ENCODE data around the gene HOXA13. TPM values are rescaled to one million over a fixed set of nuclear protein-coding genes. Genes with fewer than 3 reads are reported as not detected.
A peak's percentile ranks its signal among the peaks of the same experiment; 100 is the strongest.

HOXA13 gene
- total RNA-seq, 1 donor from 2014 or later = under 0.01 TPM

DNA sequence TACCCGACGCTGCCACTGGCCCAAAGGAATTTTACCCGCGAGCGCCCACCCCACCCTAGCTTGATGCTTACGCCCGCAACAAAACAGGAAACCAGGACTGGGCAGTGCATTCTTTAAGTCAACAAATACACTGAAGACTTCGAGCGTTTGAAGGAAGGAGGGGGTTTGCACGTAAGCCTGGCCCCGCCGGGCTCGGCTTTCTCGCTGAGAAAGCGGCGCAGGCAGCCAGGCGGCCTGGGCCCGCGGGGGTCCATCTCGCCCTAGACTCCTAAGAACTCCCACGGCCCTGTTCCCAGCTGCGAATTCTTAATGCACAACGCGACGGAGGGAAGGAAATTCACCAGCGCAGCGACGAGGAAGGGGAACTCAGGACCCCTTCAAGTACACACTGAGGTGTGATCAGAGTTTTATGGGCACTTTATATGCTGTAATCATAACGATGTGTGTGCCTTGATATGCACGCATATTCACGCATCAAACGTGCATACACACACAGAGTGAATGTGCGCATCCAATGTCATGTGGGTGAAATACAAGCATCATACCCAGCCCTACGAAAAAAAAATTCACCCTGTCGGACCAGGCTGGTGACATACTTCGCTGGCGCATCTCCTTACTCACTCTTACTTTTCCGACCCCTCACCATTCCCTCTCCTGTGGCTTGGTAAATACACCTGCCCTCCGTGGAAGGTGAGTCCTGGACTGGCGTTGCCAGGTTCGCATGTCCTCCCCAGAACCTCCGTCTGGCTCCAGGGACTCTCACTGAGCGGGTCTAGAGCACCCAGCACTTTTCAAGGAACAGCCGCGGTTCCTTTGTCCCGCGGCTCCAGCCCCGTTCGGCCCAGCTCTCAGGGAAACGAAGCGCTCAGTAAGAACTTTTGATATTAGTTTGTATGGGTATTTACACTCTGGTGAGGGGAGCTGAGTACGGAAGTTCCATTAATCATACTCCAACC, 5.7 kb upstream of the HOXA13 start:
- no peak for DNase-seq

DNA sequence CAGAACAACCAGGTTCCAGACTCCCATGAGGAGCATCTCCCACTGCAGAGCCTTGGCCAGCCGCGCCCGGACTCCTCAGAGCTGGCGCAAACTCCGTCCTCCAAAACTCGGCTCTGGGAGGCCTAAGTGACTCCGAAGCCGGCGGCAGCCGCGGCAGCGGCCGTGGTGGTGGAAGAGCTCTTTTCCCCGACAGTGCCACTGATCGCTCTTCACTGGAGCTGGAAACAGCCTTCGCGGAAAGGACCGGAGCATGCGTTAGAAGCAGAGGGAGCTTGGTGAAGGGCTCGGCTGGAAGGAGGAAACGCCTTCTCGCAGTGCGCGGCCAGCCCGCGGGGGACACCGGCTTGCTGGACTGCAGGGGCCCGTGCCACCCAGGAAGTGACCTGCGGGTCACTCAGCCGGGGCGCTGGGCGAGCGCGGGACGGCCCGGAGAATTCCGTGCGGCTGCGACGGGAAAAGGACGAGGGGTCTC, 5.0 kb upstream of the HOXA13 start:
- no peak for DNase-seq

GRCh38 chr7:27203964-27204594, 4.2 kb upstream of the HOXA13 start:
- DNase-seq = no peak

DNA sequence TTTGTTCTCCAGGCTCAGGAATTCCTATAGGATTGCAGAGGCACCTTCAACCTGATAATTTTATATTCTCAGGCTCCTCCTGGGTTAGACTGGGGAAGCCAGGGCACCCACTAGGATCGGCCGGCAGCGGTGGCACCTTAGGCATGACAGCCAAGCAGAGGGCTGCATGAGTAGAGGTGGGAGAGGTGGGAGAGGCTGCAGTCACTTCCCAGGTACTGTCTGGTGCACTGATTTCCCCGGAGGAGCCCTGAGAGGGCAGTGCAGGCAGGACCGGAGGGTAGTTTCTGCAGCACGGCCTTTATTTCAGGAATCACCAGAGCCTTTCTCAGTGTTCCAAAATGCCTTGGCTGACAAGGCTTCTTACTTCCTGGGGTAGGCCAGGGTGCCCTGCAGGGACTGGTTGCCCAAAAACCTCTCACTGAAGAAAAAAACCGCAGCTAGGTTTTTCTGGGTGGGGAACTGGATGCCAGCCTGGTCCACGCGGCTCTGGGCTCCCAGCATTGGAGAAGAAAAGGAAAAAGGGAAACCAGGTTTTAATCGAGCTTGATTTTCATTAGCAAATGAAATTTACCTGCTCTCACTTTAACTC, 3.6 kb upstream of the HOXA13 start:
- no peak for DNase-seq

- DNase-seq = no peak
These were observed 2.9 kb upstream of the HOXA13 start for GRCh38 chr7:27202862-27203134.

- DNase-seq = no peak
These were observed 2.3 kb upstream of the HOXA13 start for GRCh38 chr7:27202018-27202861.

GRCh38 chr7:27201580-27202017, 1.7 kb upstream of the HOXA13 start:
- no peak for DNase-seq

DNA sequence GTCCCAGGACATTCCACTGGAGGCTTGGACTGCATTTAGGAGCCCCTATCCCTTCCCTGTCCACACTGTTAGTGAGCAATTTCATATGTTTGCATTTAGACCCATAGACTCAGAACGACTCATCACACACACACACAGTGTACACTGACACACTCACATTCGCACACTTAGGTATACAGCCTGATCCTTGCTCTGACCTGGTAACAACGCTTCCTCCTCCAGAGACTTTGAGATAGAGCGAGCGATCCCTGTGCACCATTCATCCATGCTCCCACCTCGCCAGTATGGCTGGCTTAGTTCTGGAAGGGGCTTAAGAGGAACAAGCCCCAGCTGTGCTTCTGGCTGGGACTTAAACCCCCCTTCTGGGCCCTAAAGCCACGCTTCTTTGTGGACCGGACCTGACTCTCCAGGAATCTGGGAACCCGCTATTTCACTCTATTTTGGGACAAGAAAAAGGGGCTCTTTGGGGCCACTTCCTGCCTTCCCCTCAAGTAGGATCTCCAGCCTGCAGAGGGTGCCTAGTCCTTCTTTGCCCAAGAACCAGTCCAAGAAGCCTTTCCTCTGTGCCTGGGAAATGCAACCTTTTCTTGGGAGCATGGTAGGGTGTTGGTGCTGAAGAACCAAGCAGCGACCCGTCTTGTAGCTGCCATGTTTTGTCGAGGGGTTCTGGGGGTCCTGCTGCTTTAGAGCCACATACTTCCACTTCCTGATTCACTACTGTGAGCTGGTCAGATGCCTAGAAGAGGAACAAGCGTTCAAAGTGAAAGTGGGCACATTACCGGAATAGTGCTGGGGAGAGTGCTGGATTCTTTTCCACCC, 1.1 kb upstream of the HOXA13 start:
- no peak for DNase-seq

GRCh38 chr7:27198871-27199801, 755 bp downstream of the HOXA13 start:
- DNase-seq = peak; percentile 48

GRCh38 chr7:27198138-27198841, 1.6 kb downstream of the HOXA13 start:
- DNase-seq = no peak

DNA sequence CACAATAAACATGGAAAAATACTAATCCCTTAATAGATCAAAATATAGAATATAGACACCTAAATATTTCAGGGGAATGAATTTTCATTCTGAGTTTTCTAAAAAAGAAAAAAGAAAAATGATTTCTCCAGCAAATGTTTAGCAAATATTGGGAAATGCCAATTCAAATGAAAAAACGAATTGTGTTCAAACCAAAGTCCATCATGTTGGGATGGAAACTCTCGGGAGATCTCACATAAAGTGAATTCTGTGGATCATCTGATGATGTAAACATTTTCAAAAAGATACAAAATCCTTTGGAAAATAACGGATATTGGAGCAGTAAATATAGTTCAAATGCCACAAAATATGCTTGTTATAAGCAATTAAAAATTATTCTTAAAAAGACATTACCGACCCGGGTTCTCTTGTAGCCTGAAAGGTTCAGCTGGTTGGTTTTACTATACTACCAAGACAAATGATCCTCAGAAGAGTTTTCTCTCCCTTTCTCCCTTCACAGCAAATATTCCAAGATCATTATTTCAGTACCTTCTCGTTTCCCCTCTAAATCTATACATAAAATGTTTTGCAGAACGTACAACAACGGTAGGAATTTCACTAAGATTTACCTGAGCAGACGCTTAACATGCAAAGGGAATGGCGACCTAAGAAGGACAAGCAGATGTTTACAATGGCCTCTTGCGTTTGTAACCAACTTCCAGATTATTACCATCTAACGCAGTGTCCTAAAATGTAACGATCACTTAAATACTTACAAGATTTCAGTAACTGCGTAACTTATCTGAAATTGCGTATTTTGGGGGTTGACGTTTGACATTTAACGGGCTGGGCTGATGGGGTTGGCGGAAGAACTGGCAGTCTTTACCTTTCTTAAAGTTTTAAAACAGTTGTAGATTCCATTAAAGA, 2.5 kb downstream of the HOXA13 start:
- DNase-seq = no peak

- peak; percentile 90 for DNase-seq
These were observed 3.6 kb downstream of the HOXA13 start for GRCh38 chr7:27196287-27196767.

- DNase-seq = no peak
These were observed 5.1 kb downstream of the HOXA13 start for GRCh38 chr7:27194686-27195379.

- DNase-seq = no peak
These were observed 5.9 kb downstream of the HOXA13 start for GRCh38 chr7:27194002-27194352.

GRCh38 chr7:27193335-27194001, 6.4 kb downstream of the HOXA13 start:
- DNase-seq = no peak

DNA sequence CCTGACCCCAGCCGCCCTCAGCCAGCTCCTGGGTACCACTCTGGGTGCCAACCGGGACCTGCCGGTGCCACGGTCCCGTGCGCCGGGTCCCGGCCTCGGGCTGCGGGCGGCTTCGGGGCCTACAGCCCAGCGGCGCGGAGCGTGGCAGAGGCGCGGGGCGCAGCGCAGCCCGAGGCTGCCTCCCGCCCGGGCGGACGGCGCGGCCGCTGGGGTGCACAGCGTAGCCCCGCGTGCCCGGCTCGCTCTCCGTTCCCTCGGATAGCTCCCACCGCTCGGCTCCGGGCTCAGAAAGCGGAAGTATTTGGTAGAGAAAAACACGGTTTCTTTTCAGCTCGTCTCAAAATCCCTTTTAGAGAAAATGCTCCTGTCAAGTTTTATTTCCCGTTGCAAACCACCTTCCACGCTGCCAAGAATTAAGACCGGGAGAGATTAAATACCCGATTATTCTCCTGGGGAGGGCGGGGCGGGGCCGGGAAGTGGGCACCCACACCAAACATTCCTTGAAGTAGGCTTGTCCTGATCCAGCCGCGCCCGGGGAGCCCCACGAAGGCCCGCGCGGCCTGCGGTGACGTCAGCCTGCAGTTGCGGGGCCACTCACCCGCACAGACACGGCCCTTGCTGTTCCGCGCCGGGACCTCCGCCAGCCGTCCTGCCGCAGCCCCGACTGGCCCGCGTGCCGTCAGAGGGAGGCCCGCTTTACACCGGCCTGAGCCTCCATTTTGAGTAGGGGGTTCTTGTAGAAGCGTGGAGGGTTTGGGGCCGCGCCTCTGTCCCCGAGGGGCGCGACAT, 7.2 kb downstream of the HOXA13 start:
- no peak for DNase-seq
